Measurements from ENCODE around the gene DENND1A. TPM values are rescaled to one million over a fixed set of nuclear protein-coding genes. Genes with fewer than 3 reads are reported as not detected.
"Not testable (repeated sequence)": the region's sequence is repeated elsewhere in the genome, so short reads cannot be mapped to it uniquely, and the experiment has no call there.

DENND1A gene
- total RNA-seq, 2 donors from 2014 or later = 18.9 to 26.8 TPM

GRCh38 chr9:123334639-123335038, 595.3 kb downstream of the DENND1A start:
- intact Hi-C loops (cut with DNase I) = no loop called here
- TF ChIP-seq POLR2AphosphoS5 (IDR thresholded peaks at IDR 0.05) (no peak), CTCF (IDR thresholded peaks at IDR 0.05) (no peak), POLR2A (IDR thresholded peaks at IDR 0.05) (no peak)
- H3K27me3 ChIP-seq (replicated peaks; ENCODE audit: insufficient read depth) = no peaks in the 10 kb centered on the region
- H3K9me3 ChIP-seq = no peaks in the 10 kb centered on the region
- H3K36me3 ChIP-seq = no peaks in the 10 kb centered on the region
- no peaks in the 10 kb centered on the region for H3K4me1 ChIP-seq (replicated peaks)
- DNase-seq (ENCODE audit: low spot score) = no peak
- no peak overlapping the region for H3K4me3 ChIP-seq
- no peak overlapping the region for H3K27ac ChIP-seq
- WGBS = 73% methylated on average over 3 of the region's 3 CpGs

GRCh38 chr9:123333058-123333669, 596.8 kb downstream of the DENND1A start:
- WGBS = 75% methylated on average over 8 of the region's 8 CpGs
- DNase-seq (ENCODE audit: low spot score); intact Hi-C loops (cut with DNase I): not testable (repeated sequence)

DNA sequence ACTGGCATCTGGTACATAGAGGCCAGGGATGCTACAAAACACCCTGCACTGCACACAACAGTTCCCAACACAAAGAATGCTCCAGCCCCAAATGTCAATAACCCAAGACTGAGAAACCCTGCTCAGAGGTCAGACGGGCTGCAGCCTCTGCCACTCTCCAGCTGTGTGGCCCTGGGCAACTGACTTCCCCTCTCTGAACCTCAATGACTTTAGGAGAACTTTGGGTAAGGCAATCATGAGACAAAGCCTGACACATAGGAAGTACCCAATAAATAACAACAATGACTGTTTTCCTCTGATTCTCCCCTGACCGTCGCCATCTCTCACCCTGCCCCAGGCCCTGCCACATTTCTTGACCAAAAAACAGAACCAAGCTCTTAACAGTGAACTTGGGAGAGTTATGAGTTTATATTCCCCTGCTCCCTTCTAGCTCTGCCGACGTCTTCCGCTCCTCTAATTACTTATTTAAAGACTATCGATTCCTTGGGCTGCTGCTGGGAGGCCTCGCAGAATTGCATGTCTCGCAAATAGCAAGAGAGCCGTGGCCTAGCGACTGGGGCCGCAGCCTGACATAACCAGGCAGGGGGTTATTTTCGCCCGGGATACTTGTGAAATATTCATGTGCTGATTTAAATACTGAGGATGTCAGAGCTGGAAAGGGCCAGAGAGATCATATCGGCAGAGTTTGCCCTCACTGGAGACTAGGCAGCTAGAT, 598.4 kb downstream of the DENND1A start:
- Histone ChIP-seq H3K9me3 (no peaks in the 10 kb centered on the region), H3K36me3 (no peaks in the 10 kb centered on the region), H3K27me3 (replicated peaks; ENCODE audit: insufficient read depth) (no peaks in the 10 kb centered on the region), H3K27ac (no peak overlapping the region), H3K4me1 (replicated peaks) (peaks cover 3% of the 10 kb centered on the region), H3K4me3 (no peak overlapping the region)
- intact Hi-C loops (cut with DNase I) = no loop called here
- TF ChIP-seq POLR2AphosphoS5 (IDR thresholded peaks at IDR 0.05) (no peak), POLR2A (IDR thresholded peaks at IDR 0.05) (no peak), CTCF (IDR thresholded peaks at IDR 0.05) (no peak)
- WGBS = 93% methylated on average over 15 of the region's 15 CpGs
- DNase-seq (ENCODE audit: low spot score) = no peak

More at GRCh38 chr9:123333058-123333669, 596.8 kb downstream of the DENND1A start:
- H3K27ac ChIP-seq; H3K4me1 ChIP-seq (replicated peaks); H3K36me3 ChIP-seq; H3K4me3 ChIP-seq; H3K27me3 ChIP-seq (replicated peaks; ENCODE audit: insufficient read depth); H3K9me3 ChIP-seq: not testable (repeated sequence)

MicroRNAs encoded within 50 kb of the gene (microRNA counts, 767-probe panel; counts per million panel counts)
- microRNA hsa-miR-601 = 2,290 to 2,646 counts per million in 2 donors

Small RNA genes within 50 kb of the gene (microRNA-seq; reads per million reads assigned to microRNA genes)
- gene MIR601 (not detected), gene MIR7150 (not detected)

Small RNA genes within 50 kb of the gene (small RNA-seq; reads per million reads assigned to genes)
- gene MIR601 (0 reads per million in 2 donors), gene MIR7150 (0 reads per million in 2 donors)

Other genes with a start within 250 kb of the DENND1A start
- gene LHX2, start 81.6 kb upstream of the DENND1A start, total RNA-seq = under 1 TPM in 1 of 2 donors, not detected in 1; 0.23 TPM